NT2/D1 (cell line): Measurements from ENCODE around the gene PDK4.

Experiments
- DNase-seq: peaks from one replicate; pipeline ENCODE4 v3.0.0-alpha.2; 2011; ENCODE audit warnings: low read depth, low spot score
- H3K27me3 ChIP-seq: 2 replicates; pipeline ENCODE4 v1.6.0; 2011; ENCODE audit warnings: mild to moderate bottlenecking; ENCODE audit not compliant: insufficient read length, insufficient read depth
- H3K36me3 ChIP-seq: 2 replicates; pipeline ENCODE4 v1.6.1; 2011; ENCODE audit warnings: mild to moderate bottlenecking, low read length, mixed read lengths; ENCODE audit not compliant: insufficient read depth, insufficient read length
- H3K4me1 ChIP-seq: 2 replicates; pipeline ENCODE4 v1.5.1; 2011; ENCODE audit not compliant: insufficient read depth, insufficient read length
- H3K4me3 ChIP-seq: 2 replicates; pipeline ENCODE4 v1.5.1; 2011; ENCODE audit warnings: low read depth; ENCODE audit not compliant: insufficient read length
- H3K9ac ChIP-seq: 2 replicates; pipeline ENCODE4 v1.6.0; 2011; ENCODE audit warnings: low read depth; ENCODE audit not compliant: insufficient read length
- H3K9me3 ChIP-seq: 2 replicates; pipeline ENCODE4 v1.5.1; 2011; ENCODE audit warnings: mild to moderate bottlenecking, low read length; ENCODE audit not compliant: insufficient read depth
- SUZ12 ChIP-seq: IDR thresholded peaks from 2 replicates; pipeline ENCODE4 v1.6.1; 2011; ENCODE audit not compliant: insufficient read length, insufficient read depth; ENCODE audit errors: extremely low read depth
- YY1 ChIP-seq: IDR thresholded peaks from 2 replicates; pipeline ENCODE4 v1.6.1; 2011; ENCODE audit not compliant: insufficient read length, insufficient read depth
- ZNF274 ChIP-seq: IDR thresholded peaks from 2 replicates; pipeline ENCODE4 v1.6.1; 2011; ENCODE audit warnings: mild to moderate bottlenecking, low read depth, low read length

Gene PDK4

GRCh38 chr7:95628831-95629439 lies 32.6 kb upstream of the PDK4 start:
- no peaks in the 10 kb centered on the region for H3K4me1 ChIP-seq
- H3K4me3 ChIP-seq, result no peak overlapping the region
- DNase-seq, result no peak
- TF ChIP-seq SUZ12 (no peak), YY1 (no peak), ZNF274 (no peak)
- no peak overlapping the region for H3K9ac ChIP-seq
- H3K36me3 ChIP-seq, result no peaks in the 10 kb centered on the region
- H3K9me3 ChIP-seq, result no peaks in the 10 kb centered on the region
- no peaks in the 10 kb centered on the region for H3K27me3 ChIP-seq

GRCh38 chr7:95623788-95624187 lies 27.5 kb upstream of the PDK4 start:
- Histone ChIP-seq H3K9me3 (no peaks in the 10 kb centered on the region), H3K9ac (no peak overlapping the region), H3K4me3 (no peak overlapping the region), H3K4me1 (no peaks in the 10 kb centered on the region), H3K27me3 (no peaks in the 10 kb centered on the region), H3K36me3 (no peaks in the 10 kb centered on the region)
- TF ChIP-seq YY1, result no peak
- no peak for TF ChIP-seq ZNF274
- TF ChIP-seq SUZ12, result no peak
- no peak for DNase-seq

- no peak for TF ChIP-seq YY1
- no peak for TF ChIP-seq ZNF274
- TF ChIP-seq SUZ12, result no peak
- H3K9me3 ChIP-seq, result no peaks in the 10 kb centered on the region
- H3K36me3 ChIP-seq, result no peaks in the 10 kb centered on the region
- H3K9ac ChIP-seq, result no peak overlapping the region
- H3K27me3 ChIP-seq, result no peaks in the 10 kb centered on the region
- H3K4me3 ChIP-seq, result no peak overlapping the region
- no peak for DNase-seq
- H3K4me1 ChIP-seq, result no peaks in the 10 kb centered on the region
These were observed 26.5 kb upstream of the PDK4 start for GRCh38 chr7:95622859-95623258.

GRCh38 chr7:95622001-95622549 lies 25.8 kb upstream of the PDK4 start:
- no peak for TF ChIP-seq YY1
- TF ChIP-seq ZNF274, result no peak
- TF ChIP-seq SUZ12, result no peak
- no peaks in the 10 kb centered on the region for H3K36me3 ChIP-seq
- H3K9me3 ChIP-seq, result no peaks in the 10 kb centered on the region
- no peaks in the 10 kb centered on the region for H3K4me1 ChIP-seq
- H3K4me3 ChIP-seq, result no peak overlapping the region
- DNase-seq, result no peak
- no peaks in the 10 kb centered on the region for H3K27me3 ChIP-seq
- H3K9ac ChIP-seq, result no peak overlapping the region

- no peak for DNase-seq
- no peaks in the 10 kb centered on the region for H3K27me3 ChIP-seq
- no peak overlapping the region for H3K4me3 ChIP-seq
- H3K9ac ChIP-seq, result no peak overlapping the region
- H3K4me1 ChIP-seq, result no peaks in the 10 kb centered on the region
- H3K36me3 ChIP-seq, result no peaks in the 10 kb centered on the region
- TF ChIP-seq ZNF274 (no peak), YY1 (no peak), SUZ12 (no peak)
- no peaks in the 10 kb centered on the region for H3K9me3 ChIP-seq
These were observed 25.1 kb upstream of the PDK4 start for GRCh38 chr7:95621404-95621803.

- Histone ChIP-seq H3K9me3 (no peaks in the 10 kb centered on the region), H3K4me1 (no peaks in the 10 kb centered on the region), H3K9ac (no peak overlapping the region), H3K27me3 (no peaks in the 10 kb centered on the region), H3K36me3 (no peaks in the 10 kb centered on the region), H3K4me3 (no peak overlapping the region)
- no peak for DNase-seq
- TF ChIP-seq SUZ12, result no peak
These were observed 24.3 kb upstream of the PDK4 start for GRCh38 chr7:95620631-95621030.

- Histone ChIP-seq H3K27me3 (no peaks in the 10 kb centered on the region), H3K9ac (no peak overlapping the region), H3K4me3 (no peak overlapping the region), H3K9me3 (no peaks in the 10 kb centered on the region), H3K4me1 (no peaks in the 10 kb centered on the region), H3K36me3 (no peaks in the 10 kb centered on the region)
- TF ChIP-seq YY1 (no peak), SUZ12 (no peak), ZNF274 (no peak)
- no peak for DNase-seq
These were observed 23.6 kb upstream of the PDK4 start for GRCh38 chr7:95619921-95620320.

- H3K4me1 ChIP-seq, result no peaks in the 10 kb centered on the region
- H3K36me3 ChIP-seq, result no peaks in the 10 kb centered on the region
- H3K27me3 ChIP-seq, result no peaks in the 10 kb centered on the region
- DNase-seq, result no peak
- H3K9me3 ChIP-seq, result no peaks in the 10 kb centered on the region
- TF ChIP-seq YY1, result no peak
- TF ChIP-seq SUZ12, result no peak
- no peak for TF ChIP-seq ZNF274
- H3K9ac ChIP-seq, result no peak overlapping the region
- H3K4me3 ChIP-seq, result no peak overlapping the region
These were observed 23.2 kb upstream of the PDK4 start for GRCh38 chr7:95619517-95619916.
